Endothelial cell (in vitro differentiated cells): ENCODE data around the gene CAPZA1. TPM values are rescaled to one million over a fixed set of nuclear protein-coding genes. Genes with fewer than 3 reads are reported as not detected.

Experiments used
- DNase-seq: peaks from one replicate; pipeline ENCODE4 v3.0.0; 2021; ENCODE audit warnings: low spot score
- H3K27ac Mint-ChIP-seq: one replicate; pipeline ENCODE4 v1.8.0; 2021; ENCODE audit warnings: mixed read lengths, inconsistent platforms; ENCODE audit not compliant: unreplicated experiment
- H3K27me3 Mint-ChIP-seq: one replicate; pipeline ENCODE4 v1.8.0; 2021; ENCODE audit warnings: mild to moderate bottlenecking, moderate library complexity, mixed read lengths, inconsistent platforms; ENCODE audit not compliant: unreplicated experiment
- H3K36me3 Mint-ChIP-seq: one replicate; pipeline ENCODE4 v1.8.0; 2021; ENCODE audit warnings: mild to moderate bottlenecking, low read depth, mixed read lengths, inconsistent platforms; ENCODE audit not compliant: unreplicated experiment
- H3K4me1 Mint-ChIP-seq: one replicate; pipeline ENCODE4 v1.8.0; 2021; ENCODE audit warnings: mild to moderate bottlenecking, mixed read lengths, inconsistent platforms; ENCODE audit not compliant: unreplicated experiment
- H3K4me3 Mint-ChIP-seq: one replicate; pipeline ENCODE4 v1.8.0; 2021; ENCODE audit warnings: mild to moderate bottlenecking, mixed read lengths, inconsistent platforms; ENCODE audit not compliant: unreplicated experiment
- H3K9me3 Mint-ChIP-seq: one replicate; pipeline ENCODE4 v1.8.0; 2021; ENCODE audit warnings: mixed read lengths, inconsistent platforms; ENCODE audit not compliant: unreplicated experiment
- total RNA-seq: library from RNA; stranded (reverse); fragmentation: NEBNext Ultra II Directional; extraction: Animal tissue kit (Norgen Biotek cat#: 25700); gene quantifications from one replicate; pipeline ENCODE4 v1.2.1, GENCODE V29; 2021; ENCODE audit not compliant: unreplicated experiment
- TF ChIP-seq, protein P1 (sequence below): fragments of 200-600 bp; sonication (generic); IDR thresholded peaks from one replicate; pipeline ENCODE4 v1.5.0; 2021; ENCODE audit warnings: antibody characterized with exemption; ENCODE audit not compliant: unreplicated experiment

The CAPZA1 gene
- total RNA-seq, 1 donor from 2014 or later: 137 TPM

- Mint-ChIP-seq H3K36me3 (peaks cover 3% of the 10 kb centered on the region), H3K27me3 (peaks cover 6% of the 10 kb centered on the region), H3K4me1 (peaks cover 22% of the 10 kb centered on the region), H3K4me3 (peak overlapping the region; percentile 96), H3K9me3 (no peaks in the 10 kb centered on the region), H3K27ac (peak overlapping the region; percentile 87)
- TF ChIP-seq, protein P1, sequence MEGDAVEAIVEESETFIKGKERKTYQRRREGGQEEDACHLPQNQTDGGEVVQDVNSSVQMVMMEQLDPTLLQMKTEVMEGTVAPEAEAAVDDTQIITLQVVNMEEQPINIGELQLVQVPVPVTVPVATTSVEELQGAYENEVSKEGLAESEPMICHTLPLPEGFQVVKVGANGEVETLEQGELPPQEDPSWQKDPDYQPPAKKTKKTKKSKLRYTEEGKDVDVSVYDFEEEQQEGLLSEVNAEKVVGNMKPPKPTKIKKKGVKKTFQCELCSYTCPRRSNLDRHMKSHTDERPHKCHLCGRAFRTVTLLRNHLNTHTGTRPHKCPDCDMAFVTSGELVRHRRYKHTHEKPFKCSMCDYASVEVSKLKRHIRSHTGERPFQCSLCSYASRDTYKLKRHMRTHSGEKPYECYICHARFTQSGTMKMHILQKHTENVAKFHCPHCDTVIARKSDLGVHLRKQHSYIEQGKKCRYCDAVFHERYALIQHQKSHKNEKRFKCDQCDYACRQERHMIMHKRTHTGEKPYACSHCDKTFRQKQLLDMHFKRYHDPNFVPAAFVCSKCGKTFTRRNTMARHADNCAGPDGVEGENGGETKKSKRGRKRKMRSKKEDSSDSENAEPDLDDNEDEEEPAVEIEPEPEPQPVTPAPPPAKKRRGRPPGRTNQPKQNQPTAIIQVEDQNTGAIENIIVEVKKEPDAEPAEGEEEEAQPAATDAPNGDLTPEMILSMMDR: peak; percentile 28
- peak; percentile 69 for DNase-seq
Observed at GRCh38 chr1:112674986-112675727, 55.5 kb downstream of the CAPZA1 start.

DNA sequence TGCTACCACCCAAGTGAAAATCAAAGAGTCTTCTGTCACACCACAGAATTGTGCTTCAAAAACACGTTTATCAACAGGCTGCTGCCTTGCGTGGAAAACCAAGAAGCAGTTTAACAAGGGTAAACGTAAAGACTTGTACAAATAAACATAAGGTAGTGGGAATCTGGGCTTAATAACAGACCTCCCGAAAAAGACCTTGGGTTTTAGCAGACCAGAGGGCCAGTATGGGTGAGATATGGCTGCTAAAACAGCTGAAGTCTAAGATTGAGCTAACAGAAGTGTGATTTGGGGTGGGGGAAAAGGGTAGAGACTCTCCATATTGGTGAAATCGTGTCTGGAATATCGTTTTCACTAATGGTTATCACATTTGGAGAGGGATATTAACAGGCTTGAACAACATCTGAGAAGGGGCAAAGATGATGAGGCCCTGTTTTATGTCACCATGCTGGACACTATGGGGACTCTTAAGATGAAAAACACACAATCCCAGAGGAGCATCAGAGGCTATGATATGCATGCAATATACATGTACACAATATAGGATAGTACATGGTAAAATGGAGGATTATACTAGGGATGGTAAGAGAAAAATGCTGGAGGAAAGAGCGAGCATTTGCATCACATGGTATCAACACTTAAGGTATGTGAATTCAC lies 56.2 kb downstream of the CAPZA1 start:
- H3K36me3 Mint-ChIP-seq: peaks cover 3% of the 10 kb centered on the region

DNA sequence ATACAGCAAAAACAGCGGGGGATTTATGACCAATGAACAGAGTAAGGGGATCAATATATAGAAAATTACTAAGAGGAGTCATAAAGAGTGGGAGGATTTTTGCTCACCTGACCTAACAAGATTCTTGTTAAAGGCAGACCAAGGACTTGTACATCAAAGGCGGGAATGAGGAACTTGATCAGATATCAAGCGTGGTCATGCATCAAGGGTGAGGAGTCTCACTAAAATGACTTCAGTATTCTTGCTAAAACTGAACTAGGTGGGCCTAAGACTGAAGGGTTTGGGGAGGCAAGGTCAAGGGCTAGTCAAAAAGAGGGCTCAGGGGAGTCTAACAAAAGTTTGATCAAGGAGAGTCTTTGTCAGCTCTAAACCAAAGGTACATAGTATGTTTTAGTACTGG lies 56.9 kb downstream of the CAPZA1 start:
- Mint-ChIP-seq H3K36me3 (no peaks in the 10 kb centered on the region), H3K4me3 (no peak overlapping the region), H3K4me1 (peaks cover 22% of the 10 kb centered on the region), H3K9me3 (no peaks in the 10 kb centered on the region), H3K27me3 (peaks cover 6% of the 10 kb centered on the region), H3K27ac (no peak overlapping the region)
- TF ChIP-seq, protein P1: no peak
- DNase-seq: no peak

More for the DNA sequence above, 56.2 kb downstream of the CAPZA1 start:
- H3K4me3 Mint-ChIP-seq: peak overlapping the region; percentile 88
- peaks cover 6% of the 10 kb centered on the region for H3K27me3 Mint-ChIP-seq
- no peak overlapping the region for H3K27ac Mint-ChIP-seq
- TF ChIP-seq, protein P1: no peak
- H3K9me3 Mint-ChIP-seq: no peaks in the 10 kb centered on the region
- H3K4me1 Mint-ChIP-seq: peaks cover 22% of the 10 kb centered on the region
- DNase-seq: no peak

- Mint-ChIP-seq H3K9me3 (no peaks in the 10 kb centered on the region), H3K27ac (no peak overlapping the region), H3K36me3 (no peaks in the 10 kb centered on the region), H3K4me1 (peaks cover 22% of the 10 kb centered on the region), H3K4me3 (no peak overlapping the region), H3K27me3 (peaks cover 6% of the 10 kb centered on the region)
- TF ChIP-seq, protein P1: no peak
- no peak for DNase-seq
Observed at GRCh38 chr1:112677501-112677900, 57.9 kb downstream of the CAPZA1 start.

DNA sequence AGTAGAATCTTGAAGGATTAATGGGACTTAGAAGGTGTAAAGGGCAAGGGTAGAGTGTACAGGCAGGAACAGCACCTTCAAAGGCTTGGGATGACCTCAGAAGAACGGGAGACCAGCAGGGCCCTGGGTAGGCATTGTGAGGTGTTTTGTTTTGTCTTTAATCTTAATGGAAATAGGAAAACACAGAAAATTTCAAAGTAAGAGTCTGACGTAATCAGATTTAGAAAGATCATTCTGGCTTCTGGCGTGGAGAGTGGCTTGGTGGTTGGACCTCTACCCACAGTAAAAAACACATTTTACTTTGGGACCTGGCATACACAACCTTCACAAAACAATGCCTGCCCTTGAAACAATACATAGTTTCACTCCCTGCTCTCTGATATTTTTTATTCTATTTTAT lies 59.0 kb downstream of the CAPZA1 start:
- Mint-ChIP-seq H3K36me3 (no peaks in the 10 kb centered on the region), H3K27ac (peak overlapping the region; percentile 32), H3K4me1 (peaks cover 13% of the 10 kb centered on the region), H3K4me3 (no peak overlapping the region), H3K9me3 (no peaks in the 10 kb centered on the region), H3K27me3 (peaks cover 6% of the 10 kb centered on the region)
- DNase-seq: no peak
- TF ChIP-seq, protein P1: no peak
